ENCODE results near the gene SLC39A11. TPM values are rescaled to one million over a fixed set of nuclear protein-coding genes. Genes with fewer than 3 reads are reported as not detected.

The SLC39A11 gene
- total RNA-seq, 1 experiment from 2014 or later: 15.2 TPM

GRCh38 chr17:73018599-73018998 lies 73.9 kb downstream of the SLC39A11 start:
- peaks cover 9 to 10% of the 10 kb centered on the region in 2 experiments for H3K4me1 Mint-ChIP-seq
- no peak for TF ChIP-seq CTCF (conservative IDR thresholded peaks at IDR 0.05)

More at GRCh38 chr17:73018599-73018998, 73.9 kb downstream of the SLC39A11 start:
- H3K4me2 ChIP-seq (ENCODE audit: insufficient read depth, insufficient read length, low read length): no peak overlapping the region
- no peak overlapping the region for H3K9ac ChIP-seq (ENCODE audit: extremely low read depth, insufficient read length, low read length)
- H3K4me1 ChIP-seq (ENCODE audit: insufficient read depth, low read length): no peaks in the 10 kb centered on the region
- no peak overlapping the region for H3K27ac ChIP-seq (ENCODE audit: insufficient read length, low read depth, low read length)
- H2AK5ac ChIP-seq (ENCODE audit: insufficient read length, low read length): no peak overlapping the region
- Mint-ChIP-seq H3K4me3 (no peak overlapping the region), H3K36me3 (ENCODE audit: insufficient read depth in 1 of 3, low read depth in 3 of 3) (peaks cover 0 to 9% (median 4%) of the 10 kb centered on the region in 3 experiments; a peak in 3 of 7 replicates), H3K27me3 (ENCODE audit: low read depth) (no peaks in the 10 kb centered on the region; the same call in none of the 2 replicates), H3K9me3 (peaks cover 4 to 6% of the 10 kb centered on the region in 2 experiments; a peak in 4 of 5 replicates), H3K27ac (no peak overlapping the region)
- H4K91ac ChIP-seq (ENCODE audit: insufficient read length, low read depth, low read length): no peak overlapping the region
- H2BK5ac ChIP-seq (ENCODE audit: insufficient read length, low read length): no peak overlapping the region
- H4K20me1 ChIP-seq (ENCODE audit: control insufficient read depth, insufficient read depth, insufficient read length): no peaks in the 10 kb centered on the region
- H3K27me3 ChIP-seq (ENCODE audit: insufficient read depth, low read length): no peaks in the 10 kb centered on the region
- no peak overlapping the region for H3K56ac ChIP-seq (ENCODE audit: insufficient read length, low read depth, low read length)
- no peak overlapping the region for H4K5ac ChIP-seq (ENCODE audit: insufficient read length, low read depth, low read length)
- no peak overlapping the region for H2BK20ac ChIP-seq (ENCODE audit: low read depth, low read length, poor library complexity, severe bottlenecking)
- H3K18ac ChIP-seq (ENCODE audit: insufficient read length, low read depth, low read length): no peak overlapping the region
- H2BK120ac ChIP-seq (ENCODE audit: low read depth, low read length, poor library complexity, severe bottlenecking): no peak overlapping the region
- H2BK12ac ChIP-seq (ENCODE audit: insufficient read length, low read depth, low read length): no peak overlapping the region
- no peaks in the 10 kb centered on the region for H3K9me3 ChIP-seq (ENCODE audit: control insufficient read depth, low read depth, low read length)
- no peaks in the 10 kb centered on the region for H3K23me2 ChIP-seq (ENCODE audit: insufficient read length, low read depth, low read length, poor library complexity, severe bottlenecking)
- H3T11ph ChIP-seq (ENCODE audit: low read length): no peak overlapping the region
- no peak overlapping the region for H2AFZ ChIP-seq (ENCODE audit: low read length)
- no peak for DNase-seq
- no peak overlapping the region for H3K14ac ChIP-seq (ENCODE audit: insufficient read depth, low read length)
- no peak overlapping the region for H2BK15ac ChIP-seq (ENCODE audit: low read depth, low read length)
- no peak overlapping the region for H3K4ac ChIP-seq (ENCODE audit: low read depth, low read length)
- no peaks in the 10 kb centered on the region; the same call in 1 of the 2 replicates for H3K79me2 ChIP-seq (ENCODE audit: insufficient read depth, low read length)
- no peaks in the 10 kb centered on the region for H3K79me1 ChIP-seq (ENCODE audit: insufficient read depth, low read depth, low read length, poor library complexity, severe bottlenecking)
- H4K8ac ChIP-seq (replicated peaks; ENCODE audit: insufficient read length, low read depth, low read length): no peak overlapping the region
- H3K23ac ChIP-seq (ENCODE audit: insufficient read length, low read depth, low read length): no peak overlapping the region
